K562 treated with DMSO at 1 percent for 48 hours (cell line): ENCODE data around the gene KBTBD7. TPM values are rescaled to one million over a fixed set of nuclear protein-coding genes. Genes with fewer than 3 reads are reported as not detected.

ENCODE experiments used
- total RNA-seq: library from RNA; unstranded; fragments of 300-600 nt; gene quantifications from 2 replicates; pipeline ENCODE4 v1.2.3, GENCODE V29; 2022; ENCODE audit warnings: low replicate concordance; ENCODE audit errors: extremely low read depth

Gene KBTBD7
- not detected in 2 replicates for total RNA-seq

GRCh38 chr13:41193919-41194824 is at the start of gene KBTBD7:
KBTBD7 (minus strand) TSS chr13:41194569; CDS start chr13:41194257, 312 bp downstream.

Other genes with a start within 250 kb of the KBTBD7 start
- not detected in 2 replicates for gene ELF1, start 175.3 kb downstream of the KBTBD7 start, total RNA-seq
- not detected in 2 replicates for gene WBP4, start 133.1 kb downstream of the KBTBD7 start, total RNA-seq
- not detected in 2 replicates for gene KBTBD6, start 61.8 kb downstream of the KBTBD7 start, total RNA-seq
- not detected in 2 replicates for gene MTRF1, start 69.0 kb upstream of the KBTBD7 start, total RNA-seq
- not detected in 2 replicates for gene NAA16, start 116.7 kb upstream of the KBTBD7 start, total RNA-seq